ENCODE results near the gene CDC73.

The CDC73 gene

DNA sequence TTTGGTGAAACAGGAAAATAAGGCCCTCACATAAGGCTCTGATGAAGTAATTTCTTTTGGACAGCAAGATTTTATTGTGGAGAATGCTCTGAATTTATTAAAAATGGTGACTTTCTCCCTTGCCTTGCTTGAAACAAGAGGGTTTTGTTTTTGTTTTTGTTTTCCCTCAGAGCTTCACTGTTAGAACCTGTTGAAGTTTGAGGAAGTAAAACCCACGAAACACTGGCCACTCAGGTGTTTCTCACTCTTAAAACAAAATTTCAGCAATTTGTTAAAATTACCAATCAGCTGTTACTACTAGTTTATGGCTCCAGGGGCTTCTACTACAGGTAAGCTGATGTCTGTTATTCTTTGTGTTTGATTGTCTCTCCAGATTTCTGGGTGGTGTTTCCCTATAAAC, 177.2 kb downstream of the CDC73 start:
- DNase-seq = no peak

DNA sequence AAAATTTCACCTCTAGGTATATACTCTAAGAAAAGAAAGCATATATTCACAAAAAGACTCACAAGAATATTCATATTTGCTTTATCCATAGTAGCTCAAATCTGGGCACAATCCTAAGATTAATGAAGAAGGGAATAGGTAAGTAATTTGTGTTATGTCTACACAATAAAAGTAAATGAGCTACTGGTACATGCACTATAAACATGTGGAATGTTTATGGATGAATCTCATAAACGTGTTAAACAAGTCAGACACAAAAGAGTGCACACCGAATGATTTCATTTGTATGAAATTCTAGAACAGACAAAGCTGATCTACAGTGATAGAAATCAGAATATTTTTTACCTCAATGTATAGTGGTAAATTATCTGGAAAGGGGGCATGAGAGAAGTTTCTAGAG, 179.9 kb downstream of the CDC73 start:
- DNase-seq = no peak

DNA sequence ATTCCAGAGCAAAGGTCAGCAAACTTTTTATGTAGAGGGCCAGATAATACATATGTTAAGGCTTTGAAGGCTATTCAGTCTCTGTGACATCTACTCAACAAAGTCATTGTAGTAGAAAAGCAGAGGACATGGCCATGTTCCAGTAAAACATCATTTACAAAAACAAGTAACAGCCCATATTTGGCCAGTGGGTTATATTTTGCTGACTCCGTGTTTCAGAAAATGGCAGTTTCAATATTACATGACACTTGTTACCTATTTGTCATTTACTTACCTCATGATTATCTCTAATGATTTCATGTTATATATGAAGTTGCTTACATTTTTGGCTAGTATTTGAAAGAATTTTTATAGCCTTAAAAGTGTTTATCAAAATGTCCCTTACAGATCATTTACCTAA, 182.0 kb downstream of the CDC73 start:
- no peak for DNase-seq

Measured in CD4-positive, alpha-beta T cell treated with Interleukin-21 for 1 hour (primary cell).